Breast epithelium (tissue), 4 donors: ENCODE results near the gene ZNF423. TPM values are rescaled to one million over a fixed set of nuclear protein-coding genes. Genes with fewer than 3 reads are reported as not detected.

Experiments
- DNase-seq, 2 donors: peaks; one replicate each; pipeline ENCODE4 v3.0.0-alpha.2; 2019; ENCODE audit warnings: low spot score in 2 of 2
- H3K27ac ChIP-seq, 2 donors: fragments of 200-600 bp; sonication (generic) in 1 of 2; one replicate each; pipeline ENCODE4 v1.5.1; 2016 to 2019; ENCODE audit warnings: mild to moderate bottlenecking in 1 of 2
- H3K27me3 ChIP-seq, 2 donors: fragments of 200-600 bp; sonication (generic) in 1 of 2; one replicate each; pipeline versions ENCODE4 v1.5.1 to v1.6.0; 2017 to 2019; ENCODE audit warnings: control low read depth in 1 of 2, mild to moderate bottlenecking in 1 of 2
- H3K36me3 ChIP-seq: fragments of 200-600 bp; one replicate; pipeline ENCODE4 v1.5.1; 2019
- H3K4me1 ChIP-seq, 2 donors: fragments of 200-600 bp; sonication (generic); one replicate each; pipeline ENCODE4 v1.5.1; 2016 to 2019; ENCODE audit warnings: control low read depth in 1 of 2
- H3K4me3 ChIP-seq, 3 donors: fragments of 200-600 bp; sonication (generic); 1 replicate in 2 of 3; 2 replicates in 1 of 3; pipeline ENCODE4 v1.5.1; 2016 to 2019; ENCODE audit warnings: mild to moderate bottlenecking in 3 of 3, moderate library complexity in 2 of 3
- H3K9me3 ChIP-seq, 2 donors: fragments of 200-600 bp; sonication (generic) in 1 of 2; one replicate each; pipeline ENCODE4 v1.5.1; 2016 to 2019; ENCODE audit warnings: control low read depth in 1 of 2
- CTCF ChIP-seq, 3 donors: fragments of 450-650 bp; IDR thresholded peaks; one replicate each; pipeline ENCODE4 v1.5.1; 2016 to 2017; ENCODE audit warnings: antibody characterized with exemption in 3 of 3, mild to moderate bottlenecking in 3 of 3, moderate library complexity in 3 of 3
- POLR2A ChIP-seq: fragments of 450-650 bp; IDR thresholded peaks from one replicate; pipeline ENCODE4 v1.6.1; 2016; ENCODE audit warnings: antibody characterized with exemption, mild to moderate bottlenecking, moderate library complexity
- POLR2AphosphoS5 ChIP-seq, 3 donors: sonication (generic); formaldehyde crosslinking; IDR thresholded peaks; one replicate each; pipeline ENCODE4 v1.6.1; 2017; ENCODE audit warnings: antibody characterized with exemption in 3 of 3
- intact Hi-C: fragments of 100-400 bp; cut with DNase I; formaldehyde crosslinking; loops from one replicate; pipeline ENCODE4 v1.15.1; 2023; ENCODE audit warnings: low total_unique reads
- total RNA-seq, 3 donors: library from RNA; depleted of rRNA; stranded (reverse); fragments of >200 nt; gene quantifications; one replicate each; pipeline ENCODE4 v1.1.0, GENCODE V29; 2016

Gene ZNF423
- total RNA-seq, 3 donors from 2014 or later, result 4.7 to 8.0 (median 5.9) TPM

- no peak for DNase-seq
- H3K4me3 ChIP-seq, result no peak overlapping the region
Observed at GRCh38 chr16:49440156-49441065, 415.5 kb downstream of the ZNF423 start.

DNA sequence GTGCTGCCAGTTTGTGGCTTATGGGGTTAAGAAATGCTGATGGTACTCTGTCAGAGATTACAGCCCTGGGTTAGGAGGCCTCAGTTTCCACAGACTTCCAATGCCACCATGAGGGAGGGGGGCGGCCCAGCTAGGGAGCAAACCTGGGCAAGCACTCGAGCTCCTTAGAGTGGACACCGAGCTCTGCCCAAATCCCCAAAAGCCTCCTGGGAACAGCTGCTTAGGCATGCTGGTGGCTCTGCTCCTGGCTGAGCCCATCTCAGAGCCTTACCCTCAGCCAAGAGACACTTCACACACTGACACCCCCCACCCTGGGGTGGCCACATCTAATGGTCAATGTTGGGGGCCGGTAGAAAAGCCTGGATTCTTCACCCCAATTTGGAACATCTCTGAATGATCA, 416.2 kb downstream of the ZNF423 start:
- Histone ChIP-seq H3K36me3 (no peaks in the 10 kb centered on the region), H3K9me3 (no peaks in the 10 kb centered on the region), H3K27me3 (no peaks in the 10 kb centered on the region), H3K27ac (no peak overlapping the region), H3K4me3 (no peak overlapping the region), H3K4me1 (no peaks in the 10 kb centered on the region)
- no peak for TF ChIP-seq POLR2AphosphoS5 (IDR thresholded peaks at IDR 0.05)
- no peak for TF ChIP-seq POLR2A
- TF ChIP-seq CTCF (IDR thresholded peaks at IDR 0.05), result no peak
- intact Hi-C loops, result no loop called here
- no peak for DNase-seq

More at GRCh38 chr16:49440156-49441065, 415.5 kb downstream of the ZNF423 start:
- H3K27ac ChIP-seq, result no peak overlapping the region
- no peaks in the 10 kb centered on the region for H3K9me3 ChIP-seq
- no peaks in the 10 kb centered on the region for H3K4me1 ChIP-seq
- no peaks in the 10 kb centered on the region for H3K36me3 ChIP-seq
- no peak for TF ChIP-seq POLR2A
- TF ChIP-seq POLR2AphosphoS5 (IDR thresholded peaks at IDR 0.05), result no peak
- no peak for TF ChIP-seq CTCF (IDR thresholded peaks at IDR 0.05)
- intact Hi-C loops, result no loop called here
- H3K27me3 ChIP-seq, result no peaks in the 10 kb centered on the region

- H3K36me3 ChIP-seq, result no peaks in the 10 kb centered on the region
- TF ChIP-seq POLR2AphosphoS5 (IDR thresholded peaks at IDR 0.05), result no peak
- no peak for TF ChIP-seq CTCF (IDR thresholded peaks at IDR 0.05)
- TF ChIP-seq POLR2A, result no peak
- no peaks in the 10 kb centered on the region for H3K27me3 ChIP-seq
- H3K4me1 ChIP-seq, result no peaks in the 10 kb centered on the region
- intact Hi-C loops, result no loop called here
- no peaks in the 10 kb centered on the region for H3K9me3 ChIP-seq
- no peak overlapping the region for H3K4me3 ChIP-seq
- no peak overlapping the region for H3K27ac ChIP-seq
- DNase-seq, result no peak
Observed at GRCh38 chr16:49439050-49439449, 416.9 kb downstream of the ZNF423 start.

Other genes starting within 250 kb of the ZNF423 start
- 10 to 100 TPM; 16.5 to 20.8 (median 17.4) TPM for gene CNEP1R1, start 169.1 kb upstream of the ZNF423 start, total RNA-seq
- 10 to 100 TPM; 16.6 to 31.1 (median 18.4) TPM for gene HEATR3, start 209.9 kb upstream of the ZNF423 start, total RNA-seq